Esophagus muscularis mucosa (tissue), 4 donors: ENCODE data around the gene CDK14. TPM values are rescaled to one million over a fixed set of nuclear protein-coding genes. Genes with fewer than 3 reads are reported as not detected.
"Not testable (repeated sequence)": the region's sequence is repeated elsewhere in the genome, so short reads cannot be mapped to it uniquely, and the experiment has no call there.

Source experiments
- DNase-seq: peaks from one replicate; pipeline ENCODE4 v3.0.0-alpha.2; 2017; ENCODE audit errors: extremely low spot score
- H3K27ac ChIP-seq, 4 donors: fragments of 200-600 bp; sonication (generic); replicated peaks in 1 of 4; 1 replicate in 3 of 4; 2 replicates in 1 of 4; pipeline ENCODE4 v1.5.1; 2016 to 2019; ENCODE audit warnings: mild to moderate bottlenecking in 1 of 4
- H3K27me3 ChIP-seq, 4 donors: fragments of 200-600 bp; sonication (generic); one replicate each; pipeline versions ENCODE4 v1.5.1 to v1.6.0; 2016 to 2019
- H3K36me3 ChIP-seq, 4 donors: fragments of 200-600 bp; sonication (generic); one replicate each; pipeline ENCODE4 v1.5.1; 2016 to 2019
- H3K4me1 ChIP-seq, 4 donors: fragments of 200-600 bp; sonication (generic); one replicate each; pipeline ENCODE4 v1.5.1; 2016 to 2019
- H3K4me3 ChIP-seq, 4 donors: fragments of 200-600 bp; sonication (generic); 1 replicate in 2 of 4; 2 replicates in 2 of 4; pipeline ENCODE4 v1.5.1; 2016 to 2019; ENCODE audit warnings: mild to moderate bottlenecking in 4 of 4, moderate library complexity in 1 of 4
- H3K9me3 ChIP-seq, 4 donors: fragments of 200-600 bp; sonication (generic); 1 replicate in 3 of 4; 2 replicates in 1 of 4; pipeline ENCODE4 v1.5.1; 2016 to 2019
- CTCF ChIP-seq, 3 experiments: fragments of 200-600 bp in 2 of 3; fragments of 450-650 bp in 1 of 3; sonication (generic) in 2 of 3; IDR thresholded peaks; one replicate each; pipeline ENCODE4 v1.5.1; 2017 to 2019; ENCODE audit warnings: antibody characterized with exemption in 3 of 3, mild to moderate bottlenecking in 2 of 3, moderate library complexity in 1 of 3
- EP300 ChIP-seq: sonication (generic); formaldehyde crosslinking; IDR thresholded peaks from one replicate; pipeline ENCODE4 v1.6.1; 2017; ENCODE audit warnings: antibody characterized with exemption
- POLR2A ChIP-seq: fragments of 450-650 bp; IDR thresholded peaks from one replicate; pipeline ENCODE4 v1.6.1; 2017; ENCODE audit warnings: antibody characterized with exemption, moderate library complexity, mild to moderate bottlenecking, low read depth
- POLR2AphosphoS5 ChIP-seq, 2 donors: sonication (generic); formaldehyde crosslinking; IDR thresholded peaks; one replicate each; pipeline ENCODE4 v1.6.1; 2017; ENCODE audit warnings: antibody characterized with exemption in 2 of 2
- WGBS: methylation state at CpG from one replicate; pipeline ENCODE4 v1.1.5; 2018; 5-methylcytosine and 5-hydroxymethylcytosine counted together
- intact Hi-C: fragments of 100-400 bp; cut with DNase I; formaldehyde crosslinking; loops from one replicate; pipeline ENCODE4 v1.15.1; 2023
- total RNA-seq, 4 donors: library from RNA; depleted of rRNA; stranded (reverse); fragments of >200 nt; gene quantifications; one replicate each; pipeline versions ENCODE4 v1.1.0 to v1.2.1, GENCODE V29; 2016

The CDK14 gene
- total RNA-seq, 4 donors from 2014 or later = 9.6 to 17.7 (median 14.3) TPM

- Histone ChIP-seq H3K4me1 (no peaks in the 10 kb centered on the region), H3K4me3 (no peak overlapping the region), H3K36me3 (no peaks in the 10 kb centered on the region), H3K9me3 (peaks cover 0 to 11% (median 7%) of the 10 kb centered on the region in 4 donors), H3K27ac (no peak overlapping the region), H3K27me3 (no peaks in the 10 kb centered on the region)
- intact Hi-C loops = no loop called here
- WGBS = 100% methylated on average over 2 of the region's 2 CpGs
- DNase-seq = no peak
- TF ChIP-seq CTCF (IDR thresholded peaks at IDR 0.05) (no peak), POLR2AphosphoS5 (IDR thresholded peaks at IDR 0.05) (no peak), EP300 (no peak), POLR2A (no peak)
Observed at GRCh38 chr7:90797596-90797995, 201.5 kb downstream of the CDK14 start.

- H3K27ac ChIP-seq = no peak overlapping the region
- H3K4me3 ChIP-seq = no peak overlapping the region
- no peaks in the 10 kb centered on the region for H3K4me1 ChIP-seq
- H3K36me3 ChIP-seq = no peaks in the 10 kb centered on the region
- TF ChIP-seq EP300 = no peak
- TF ChIP-seq POLR2A = no peak
- no peak for TF ChIP-seq POLR2AphosphoS5 (IDR thresholded peaks at IDR 0.05)
- TF ChIP-seq CTCF (IDR thresholded peaks at IDR 0.05) = no peak
- intact Hi-C loops = no loop called here
- WGBS = 67% methylated on average over 1 of the region's 1 CpG
- DNase-seq = no peak
- H3K27me3 ChIP-seq = no peaks in the 10 kb centered on the region
- no peaks in the 10 kb centered on the region for H3K9me3 ChIP-seq
Observed at GRCh38 chr7:90804370-90804769, 208.2 kb downstream of the CDK14 start.

DNA sequence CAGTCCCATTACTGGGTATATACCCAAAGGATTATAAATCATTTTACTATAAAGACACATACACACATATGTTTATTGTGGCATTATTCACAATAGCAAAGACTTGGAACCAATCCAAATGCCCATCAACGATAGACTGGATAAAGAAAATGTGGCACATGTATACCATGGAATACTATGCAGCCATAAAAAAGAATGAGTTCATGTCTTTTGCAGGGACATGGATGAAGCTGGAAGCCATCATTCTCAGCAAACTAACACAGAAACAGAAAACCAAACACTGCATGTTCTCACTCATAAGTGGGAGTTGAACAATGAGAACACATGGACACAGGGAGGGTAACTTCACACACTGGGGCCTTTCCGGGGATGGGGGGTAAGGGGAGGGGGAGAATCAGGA is 219.4 kb downstream of the CDK14 start:
- H3K27me3 ChIP-seq, H3K36me3 ChIP-seq, H3K9me3 ChIP-seq, H3K27ac ChIP-seq, H3K4me3 ChIP-seq, DNase-seq, H3K4me1 ChIP-seq, intact Hi-C loops: not testable (repeated sequence)
- 98% methylated on average over 2 of the region's 2 CpGs for WGBS

GRCh38 chr7:90816511-90817142 is 220.5 kb downstream of the CDK14 start:
- H3K4me3 ChIP-seq = no peak overlapping the region
- H3K9me3 ChIP-seq = no peaks in the 10 kb centered on the region
- no peaks in the 10 kb centered on the region for H3K27me3 ChIP-seq
- DNase-seq = no peak
- H3K36me3 ChIP-seq = no peaks in the 10 kb centered on the region
- TF ChIP-seq EP300 = no peak
- TF ChIP-seq POLR2A = no peak
- TF ChIP-seq POLR2AphosphoS5 (IDR thresholded peaks at IDR 0.05) = no peak
- TF ChIP-seq CTCF (IDR thresholded peaks at IDR 0.05) = no peak
- no peak overlapping the region for H3K27ac ChIP-seq
- no peaks in the 10 kb centered on the region for H3K4me1 ChIP-seq
- WGBS = 70% methylated on average over 6 of the region's 6 CpGs
- intact Hi-C loops = no loop called here

DNA sequence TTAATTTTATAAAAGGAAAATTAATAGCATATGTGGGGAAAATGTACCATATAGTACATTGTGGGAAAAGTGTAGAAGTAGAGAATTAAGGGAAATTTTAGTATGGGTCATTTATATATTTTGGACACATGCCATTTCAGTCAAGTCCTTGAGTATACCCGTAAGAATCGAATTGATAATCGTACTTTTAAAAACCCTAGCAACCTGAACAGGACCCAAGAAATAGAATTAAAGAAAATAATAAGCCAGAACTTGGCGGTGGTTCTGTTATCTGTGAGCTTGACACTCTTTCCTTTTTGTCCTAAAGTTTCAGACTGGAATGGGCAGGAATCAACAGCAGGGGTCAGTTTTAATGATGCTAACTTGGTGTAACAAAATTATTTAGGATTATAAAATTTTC is 221.0 kb downstream of the CDK14 start:
- Histone ChIP-seq H3K9me3 (no peaks in the 10 kb centered on the region), H3K27ac (no peak overlapping the region), H3K4me3 (no peak overlapping the region), H3K4me1 (no peaks in the 10 kb centered on the region), H3K36me3 (no peaks in the 10 kb centered on the region), H3K27me3 (no peaks in the 10 kb centered on the region)
- 77% methylated on average over 4 of the region's 4 CpGs for WGBS
- intact Hi-C loops = no loop called here
- DNase-seq = no peak
- no peak for TF ChIP-seq POLR2AphosphoS5 (IDR thresholded peaks at IDR 0.05)
- no peak for TF ChIP-seq EP300
- TF ChIP-seq POLR2A = no peak
- TF ChIP-seq CTCF (IDR thresholded peaks at IDR 0.05) = no peak
